Central memory CD4-positive, alpha-beta T cell (primary cell): ENCODE results near the gene ECPAS.
"Not testable (repeated sequence)": the region's sequence is repeated elsewhere in the genome, so short reads cannot be mapped to it uniquely, and the experiment has no call there.

ENCODE experiments used
- DNase-seq: peaks from one replicate; pipeline ENCODE4 v3.0.0; 2022

The ECPAS gene

GRCh38 chr9:111413996-111414395 is 70.2 kb downstream of the ECPAS start:
- DNase-seq: no peak

DNA sequence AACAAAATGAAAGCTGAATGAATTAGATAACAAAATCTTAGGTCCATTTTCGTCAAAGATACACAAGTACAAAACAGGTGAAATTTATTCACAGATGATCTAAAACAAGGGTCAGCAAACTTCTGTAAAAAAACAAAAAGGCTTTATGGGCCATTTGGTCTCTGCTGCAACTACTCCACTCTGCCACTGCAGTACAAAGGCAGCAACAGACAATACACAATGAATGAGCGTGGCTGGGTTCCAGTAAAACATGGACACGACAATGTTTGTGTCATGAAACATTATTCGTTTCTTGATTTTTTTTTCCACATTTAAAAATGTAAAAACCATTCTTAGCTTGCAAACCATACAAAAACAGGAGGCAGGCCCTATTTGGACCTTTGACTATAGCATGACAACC is 71.9 kb downstream of the ECPAS start:
- no peak for DNase-seq

- DNase-seq: no peak
Observed at GRCh38 chr9:111411266-111411665, 72.9 kb downstream of the ECPAS start.

DNA sequence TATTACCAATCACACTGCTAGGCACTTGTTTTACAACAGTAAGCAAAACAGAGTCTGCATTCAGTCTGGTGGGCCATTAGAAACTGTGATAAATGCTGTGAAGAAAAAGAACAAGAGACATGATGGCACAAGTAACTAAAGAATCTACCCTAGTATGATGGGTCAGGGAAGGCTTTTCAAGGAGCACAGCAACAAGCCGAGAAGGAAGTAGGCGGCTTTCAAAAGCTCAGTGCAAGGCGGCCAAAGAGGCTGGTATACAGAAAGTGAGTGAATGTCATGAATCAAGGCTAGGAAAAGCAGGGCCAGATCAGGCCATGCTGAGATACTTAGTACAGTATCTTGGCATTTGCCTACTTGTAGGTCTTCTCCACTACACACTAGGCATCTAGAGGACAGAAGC is 76.4 kb downstream of the ECPAS start:
- no peak for DNase-seq

- no peak for DNase-seq
Observed at GRCh38 chr9:111405701-111406100, 78.5 kb downstream of the ECPAS start.

- not testable (repeated sequence) for DNase-seq
Observed at GRCh38 chr9:111401486-111401885, 82.7 kb downstream of the ECPAS start.

GRCh38 chr9:111400564-111400898 is 83.7 kb downstream of the ECPAS start:
- DNase-seq: no peak

- DNase-seq: no peak
Observed at GRCh38 chr9:111399772-111400563, 84.2 kb downstream of the ECPAS start.

GRCh38 chr9:111399211-111399739 is 84.9 kb downstream of the ECPAS start:
- no peak for DNase-seq

DNA sequence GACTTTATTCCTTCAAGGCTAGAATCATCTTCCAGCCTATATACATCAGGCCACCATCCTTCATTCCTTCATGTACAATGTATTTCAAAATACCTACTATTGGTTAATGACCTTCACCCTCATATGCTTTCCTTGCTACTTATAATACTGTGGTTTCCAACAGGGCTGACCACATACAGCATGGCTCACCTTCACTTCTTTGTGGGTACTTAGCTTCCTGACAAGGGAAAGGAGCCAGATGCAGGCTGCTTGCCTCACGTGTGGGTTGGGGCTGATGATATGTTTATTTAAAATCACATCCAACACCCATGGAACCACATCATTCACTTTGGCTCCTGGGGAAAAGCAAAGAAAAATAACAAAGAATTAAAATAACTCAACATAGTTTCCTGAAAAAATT is 90.2 kb downstream of the ECPAS start:
- DNase-seq: no peak

DNA sequence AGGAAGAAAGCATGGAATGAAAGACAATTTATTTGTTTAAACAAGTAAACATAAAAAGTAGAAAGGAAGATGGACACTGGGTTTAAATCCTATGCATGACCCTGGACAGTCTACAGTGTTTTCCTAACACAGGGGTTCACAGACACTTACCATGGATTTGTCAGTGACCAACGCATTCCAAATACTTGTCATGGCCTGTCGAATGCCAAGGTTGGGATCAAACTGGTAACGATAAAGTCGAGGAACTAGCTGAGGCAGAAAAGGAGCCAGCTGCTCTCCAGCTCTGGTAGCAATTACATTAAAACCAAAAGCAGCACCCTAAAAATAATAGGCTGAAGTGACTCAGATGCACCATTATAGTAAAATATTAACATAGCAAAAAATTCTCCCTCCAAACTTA is 94.8 kb downstream of the ECPAS start:
- DNase-seq: no peak

- DNase-seq: no peak
Observed at GRCh38 chr9:111386386-111386785, 97.8 kb downstream of the ECPAS start.

DNA sequence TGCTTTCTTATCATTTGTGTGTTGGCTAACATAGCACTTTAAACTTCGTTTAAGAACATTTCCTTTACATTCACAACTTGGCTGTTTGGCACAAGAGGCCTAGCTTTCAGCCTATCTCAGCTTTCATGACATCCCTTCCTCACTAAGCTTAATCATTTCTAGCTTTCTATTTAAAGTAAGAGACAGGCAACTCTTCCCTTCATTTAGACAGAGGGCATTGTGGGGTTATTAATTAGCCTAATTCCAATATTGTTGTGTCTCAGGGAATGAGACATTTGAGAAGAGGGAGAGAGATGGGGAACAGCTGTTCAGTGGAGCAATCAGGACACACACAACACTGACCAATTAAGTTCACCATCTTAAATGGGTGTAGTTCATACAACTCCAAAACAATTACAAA is 103.2 kb downstream of the ECPAS start:
- no peak for DNase-seq

DNA sequence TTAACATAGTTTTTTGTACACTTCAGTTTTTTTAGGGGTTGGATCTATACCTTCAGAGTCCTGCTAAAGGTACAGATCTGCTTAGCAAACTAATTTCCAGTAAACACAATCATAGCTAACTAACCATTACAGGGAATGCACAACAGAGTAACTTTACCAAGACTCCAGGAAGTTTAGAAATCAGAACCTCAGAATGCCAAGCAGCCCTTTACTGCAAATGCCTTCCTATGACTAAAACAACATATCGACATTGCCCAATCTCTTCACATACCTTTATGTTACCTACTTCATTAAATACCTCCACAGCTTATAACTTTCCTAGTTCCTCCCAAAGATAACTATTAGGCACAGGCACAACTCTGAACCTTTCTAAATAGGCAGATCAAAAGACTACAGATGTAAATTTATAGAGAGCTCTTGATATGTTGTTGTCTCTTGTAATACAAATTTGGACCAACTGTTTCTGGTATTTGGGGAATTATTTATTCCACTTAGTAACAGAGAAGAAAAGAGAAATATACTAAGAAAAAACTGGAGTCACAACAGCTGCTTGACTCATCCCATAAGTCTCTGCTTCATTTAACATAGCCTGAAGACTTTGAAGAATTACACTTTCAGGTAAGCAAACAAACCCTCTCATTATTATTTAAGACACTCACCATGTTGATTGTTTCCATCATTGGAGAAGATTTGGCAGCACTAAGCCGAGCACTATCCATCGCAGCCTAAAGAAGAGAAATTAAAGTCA is 108.2 kb downstream of the ECPAS start:
- no peak for DNase-seq

DNA sequence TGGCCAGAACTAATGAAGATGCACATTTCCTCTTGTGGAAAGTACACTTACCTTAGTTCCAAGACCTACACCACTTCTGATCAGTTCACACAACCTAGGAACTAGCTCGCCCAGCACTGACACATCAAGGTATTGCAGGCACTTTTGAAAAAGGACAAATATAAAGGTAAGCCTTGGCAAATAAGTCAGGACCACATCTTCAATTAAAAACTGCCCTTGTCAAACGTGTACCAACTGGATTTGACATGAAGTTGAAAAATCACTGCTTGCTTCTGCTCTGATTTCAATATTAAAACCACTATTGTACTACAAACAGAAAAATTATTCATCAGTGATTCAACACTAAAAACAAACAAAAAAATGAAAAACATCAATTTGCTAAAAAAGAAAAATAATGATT is 109.1 kb downstream of the ECPAS start:
- DNase-seq: no peak

DNA sequence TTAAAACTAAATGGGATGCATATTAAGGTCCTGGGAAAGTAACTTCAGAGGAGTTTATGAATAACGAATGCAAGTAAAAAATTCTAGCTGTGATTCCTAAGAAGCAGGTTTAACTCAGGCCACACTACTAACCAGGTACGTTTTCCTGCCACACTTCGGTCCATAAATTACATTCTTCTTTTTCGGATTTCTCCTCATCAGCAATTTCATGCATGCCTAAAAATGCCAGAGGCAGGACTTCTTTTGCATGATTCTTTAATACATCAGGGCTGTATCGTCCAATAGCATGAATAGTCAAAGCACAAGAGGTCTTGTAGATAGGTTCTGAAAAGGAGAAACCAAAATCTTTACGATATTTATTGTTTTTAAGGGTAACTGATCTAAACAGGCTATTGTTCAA is 111.9 kb downstream of the ECPAS start:
- no peak for DNase-seq

- no peak for DNase-seq
Observed at GRCh38 chr9:111366978-111367377, 117.2 kb downstream of the ECPAS start.

- no peak for DNase-seq
Observed at GRCh38 chr9:111362526-111362925, 121.7 kb downstream of the ECPAS start.

DNA sequence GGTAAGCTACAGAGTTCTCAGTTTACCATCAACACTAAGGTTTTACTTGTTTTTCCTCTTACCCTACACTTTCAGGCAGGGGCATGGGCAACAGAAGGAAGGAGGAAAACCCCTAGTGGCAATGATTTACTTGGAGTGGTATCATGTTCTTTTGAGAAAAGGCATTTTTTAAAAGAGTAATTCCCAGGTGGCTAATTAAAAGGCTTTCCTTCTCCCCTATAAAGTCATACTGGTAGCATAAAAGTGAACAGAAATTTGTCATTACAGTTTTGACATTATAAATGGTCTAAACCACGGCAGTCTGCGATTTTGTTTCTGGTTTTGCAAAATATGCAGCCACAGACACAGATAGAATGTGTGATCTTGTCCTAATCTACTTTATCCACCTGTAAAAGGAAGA is 123.3 kb downstream of the ECPAS start:
- DNase-seq: no peak

GRCh38 chr9:111356481-111357244 is 127.5 kb downstream of the ECPAS start:
- no peak for DNase-seq

GRCh38 chr9:111352545-111352944 is 131.6 kb downstream of the ECPAS start:
- no peak for DNase-seq

DNA sequence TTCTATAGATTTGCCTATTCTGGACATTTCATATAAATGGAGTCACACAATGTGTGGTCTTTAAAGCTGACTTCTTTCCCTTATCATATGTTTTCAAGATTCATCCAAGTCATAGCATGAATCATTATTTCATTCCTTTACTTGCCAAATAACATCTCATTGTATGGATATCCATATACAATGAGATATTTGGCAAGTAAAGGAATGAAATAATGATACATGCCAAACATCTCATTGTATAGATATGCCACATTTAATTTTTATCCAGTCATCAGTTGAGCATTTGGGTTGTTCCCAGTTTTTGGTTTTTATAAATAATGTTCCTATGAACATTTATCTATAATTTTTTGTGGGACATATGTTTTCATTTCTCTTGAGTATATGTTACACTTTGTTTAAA is 133.6 kb downstream of the ECPAS start:
- DNase-seq: no peak

- DNase-seq: no peak
Observed at GRCh38 chr9:111349766-111350165, 134.4 kb downstream of the ECPAS start.
